NB4 (cell line): ENCODE data around the gene OR51L1.
"Not testable (repeated sequence)": the region's sequence is repeated elsewhere in the genome, so short reads cannot be mapped to it uniquely, and the experiment has no call there.

Experiments used
- POLR2A ChIP-seq: IDR thresholded peaks from 2 replicates; pipeline ENCODE4 v1.6.1; 2011; ENCODE audit warnings: mild to moderate bottlenecking; ENCODE audit not compliant: insufficient read length; ENCODE audit errors: extremely low read depth
- TF ChIP-seq, protein P1 (sequence below): IDR thresholded peaks from one replicate; pipeline ENCODE4 v1.5.1; 2012; ENCODE audit warnings: low read depth, low read length
- TF ChIP-seq, protein P2 (sequence below): IDR thresholded peaks from 2 replicates; pipeline ENCODE4 v1.6.1; 2011; ENCODE audit warnings: low read depth, low read length

DNA sequence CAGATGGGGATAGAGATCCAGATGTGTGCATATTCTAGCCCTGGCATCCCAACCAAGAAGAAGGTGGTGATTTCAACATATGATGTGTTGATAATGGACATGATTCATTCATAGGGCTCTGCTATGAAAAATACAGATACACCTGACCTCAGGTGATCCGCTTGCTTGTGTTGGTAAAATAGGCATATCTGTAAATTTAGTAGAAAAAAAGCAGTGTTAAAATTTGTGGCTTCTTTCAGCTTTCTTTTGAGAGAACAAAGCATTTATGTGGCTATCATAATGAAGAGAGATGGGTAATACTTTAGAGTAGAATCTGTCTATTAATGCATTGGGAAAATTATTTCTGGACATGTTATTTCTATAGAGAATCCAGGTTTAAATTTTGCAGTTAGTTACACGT lies 39.0 kb upstream of the OR51L1 start, which contains the start of gene OR51A2:
- TF ChIP-seq POLR2A = not testable (repeated sequence)
- TF ChIP-seq, protein P1, sequence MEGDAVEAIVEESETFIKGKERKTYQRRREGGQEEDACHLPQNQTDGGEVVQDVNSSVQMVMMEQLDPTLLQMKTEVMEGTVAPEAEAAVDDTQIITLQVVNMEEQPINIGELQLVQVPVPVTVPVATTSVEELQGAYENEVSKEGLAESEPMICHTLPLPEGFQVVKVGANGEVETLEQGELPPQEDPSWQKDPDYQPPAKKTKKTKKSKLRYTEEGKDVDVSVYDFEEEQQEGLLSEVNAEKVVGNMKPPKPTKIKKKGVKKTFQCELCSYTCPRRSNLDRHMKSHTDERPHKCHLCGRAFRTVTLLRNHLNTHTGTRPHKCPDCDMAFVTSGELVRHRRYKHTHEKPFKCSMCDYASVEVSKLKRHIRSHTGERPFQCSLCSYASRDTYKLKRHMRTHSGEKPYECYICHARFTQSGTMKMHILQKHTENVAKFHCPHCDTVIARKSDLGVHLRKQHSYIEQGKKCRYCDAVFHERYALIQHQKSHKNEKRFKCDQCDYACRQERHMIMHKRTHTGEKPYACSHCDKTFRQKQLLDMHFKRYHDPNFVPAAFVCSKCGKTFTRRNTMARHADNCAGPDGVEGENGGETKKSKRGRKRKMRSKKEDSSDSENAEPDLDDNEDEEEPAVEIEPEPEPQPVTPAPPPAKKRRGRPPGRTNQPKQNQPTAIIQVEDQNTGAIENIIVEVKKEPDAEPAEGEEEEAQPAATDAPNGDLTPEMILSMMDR = not testable (repeated sequence)
- TF ChIP-seq, protein P2, sequence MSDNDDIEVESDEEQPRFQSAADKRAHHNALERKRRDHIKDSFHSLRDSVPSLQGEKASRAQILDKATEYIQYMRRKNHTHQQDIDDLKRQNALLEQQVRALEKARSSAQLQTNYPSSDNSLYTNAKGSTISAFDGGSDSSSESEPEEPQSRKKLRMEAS = not testable (repeated sequence)
